ENCODE measurements around the gene INTS1.

Gene INTS1

DNA sequence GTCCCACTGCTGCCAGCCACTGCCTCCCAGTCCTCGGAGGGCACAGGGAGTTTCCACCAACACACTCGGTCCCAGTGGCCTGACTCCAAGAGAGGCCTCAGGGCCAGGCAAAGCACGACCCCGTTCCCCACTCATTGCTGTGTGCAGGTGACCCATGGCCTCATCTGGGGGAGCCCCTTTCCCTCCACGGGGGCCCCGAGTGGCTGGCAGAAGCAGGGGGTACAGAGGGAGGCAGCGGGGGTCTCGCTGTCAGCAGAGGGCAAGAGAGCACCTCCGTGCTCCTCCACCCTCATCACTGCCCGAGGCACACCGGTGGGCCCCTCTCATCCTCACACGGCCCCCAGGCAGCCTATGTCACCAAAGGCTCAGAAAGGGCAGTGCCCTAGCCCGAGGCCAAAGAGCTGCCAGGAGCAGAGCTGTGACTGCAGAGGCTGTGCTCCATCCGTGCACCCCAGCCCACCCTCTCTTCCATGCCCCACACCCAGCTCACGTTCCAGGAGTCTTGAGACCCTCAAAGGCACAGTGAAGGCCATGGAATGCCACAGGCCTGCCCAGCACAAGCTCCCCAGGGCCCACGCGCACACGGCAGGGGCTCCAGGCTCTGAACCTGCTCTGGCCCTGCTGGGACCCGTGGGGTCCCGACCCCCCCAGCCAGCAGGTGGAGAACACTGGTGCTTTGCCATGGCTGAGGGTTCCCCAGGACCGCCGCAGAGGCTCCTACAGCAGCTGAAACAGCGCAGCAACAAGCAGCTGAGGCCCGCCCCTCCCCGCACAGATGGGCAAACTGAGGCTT lies 70.9 kb downstream of the INTS1 start:
- Histone ChIP-seq H3K4me2 (ENCODE audit: low read length) (no peak overlapping the region), H3K9ac (ENCODE audit: low read length) (no peak overlapping the region), H3K4me1 (ENCODE audit: control insufficient read depth, low read depth, low read length) (no peaks in the 10 kb centered on the region), H3K4ac (ENCODE audit: low read depth, low read length) (no peak overlapping the region), H3K79me1 (ENCODE audit: low read length) (no peaks in the 10 kb centered on the region), H2BK120ac (ENCODE audit: low read depth, low read length) (no peak overlapping the region), H3K23ac (ENCODE audit: low read length) (no peak overlapping the region), H3K4me3 (ENCODE audit: low read length) (no peak overlapping the region), H4K8ac (ENCODE audit: low read depth, low read length) (no peak overlapping the region), H2BK15ac (replicated peaks; ENCODE audit: low read depth) (no peak overlapping the region), H2AK5ac (ENCODE audit: low read length) (no peak overlapping the region), H3K56ac (ENCODE audit: low read length) (no peak overlapping the region), H3K27ac (ENCODE audit: low read depth, low read length) (no peak overlapping the region), H3K18ac (ENCODE audit: low read length) (no peak overlapping the region), H3K79me2 (ENCODE audit: control insufficient read depth, insufficient read depth, low read length) (no peaks in the 10 kb centered on the region), H4K5ac (ENCODE audit: low read length) (no peak overlapping the region), H3K27me3 (ENCODE audit: insufficient read depth, low read length, poor library complexity) (no peaks in the 10 kb centered on the region), H3K36me3 (ENCODE audit: control insufficient read depth, insufficient read depth, low read length) (no peaks in the 10 kb centered on the region), H2BK5ac (ENCODE audit: low read length) (no peak overlapping the region)
- no CpG with 5 or more reads among the region's 25 CpGs for WGBS (ENCODE audit: extremely low coverage, insufficient coverage, low lambda C conversion rate)
- no peak for DNase-seq

DNA sequence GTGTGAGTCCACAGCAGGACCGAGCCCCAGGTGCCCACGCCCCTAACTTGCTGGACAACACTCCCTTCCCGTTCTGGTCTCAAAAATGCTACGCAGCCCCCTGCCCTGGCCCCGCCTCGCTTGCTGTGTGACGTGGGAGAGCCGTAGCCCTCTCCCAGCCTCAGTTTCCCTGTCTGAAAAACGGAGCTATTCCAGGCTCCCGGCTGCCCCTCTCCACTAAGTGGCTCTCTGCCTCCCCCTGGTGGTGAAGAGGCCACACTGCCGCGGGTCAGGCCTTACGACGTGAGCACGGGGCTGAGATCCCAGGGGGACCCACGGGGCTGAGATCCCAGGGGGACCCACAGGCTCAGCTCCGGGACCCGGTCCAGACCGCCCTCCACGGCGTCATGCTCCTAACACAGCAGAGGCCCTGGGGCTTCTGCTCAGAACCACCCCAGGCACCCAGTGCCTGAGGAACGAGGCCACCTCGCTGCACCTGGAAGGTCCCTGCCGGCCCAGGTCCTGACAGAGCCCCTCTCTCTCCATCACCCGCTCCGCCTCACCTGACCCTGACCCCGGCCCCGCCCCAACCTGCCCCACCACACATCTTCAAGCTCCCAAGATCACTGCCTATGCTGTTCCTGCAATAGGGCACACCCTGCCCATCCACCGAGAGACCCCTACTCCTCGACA lies 71.6 kb downstream of the INTS1 start:
- H2BK5ac ChIP-seq (ENCODE audit: low read length): no peak overlapping the region
- peak overlapping the region; percentile 56 for H3K56ac ChIP-seq (ENCODE audit: low read length)
- H3K4ac ChIP-seq (ENCODE audit: low read depth, low read length): no peak overlapping the region
- no peak overlapping the region for H3K4me3 ChIP-seq (ENCODE audit: low read length)
- peak; percentile 55 for DNase-seq
- H2BK120ac ChIP-seq (ENCODE audit: low read depth, low read length): no peak overlapping the region
- H3K27ac ChIP-seq (ENCODE audit: low read depth, low read length): no peak overlapping the region
- WGBS (ENCODE audit: extremely low coverage, insufficient coverage, low lambda C conversion rate): no CpG with 5 or more reads among the region's 30 CpGs
- no peak overlapping the region for H3K4me2 ChIP-seq (ENCODE audit: low read length)
- no peak overlapping the region for H4K5ac ChIP-seq (ENCODE audit: low read length)
- no peaks in the 10 kb centered on the region for H3K27me3 ChIP-seq (ENCODE audit: insufficient read depth, low read length, poor library complexity)
- H3K18ac ChIP-seq (ENCODE audit: low read length): no peak overlapping the region
- H3K79me1 ChIP-seq (ENCODE audit: low read length): no peaks in the 10 kb centered on the region
- H3K36me3 ChIP-seq (ENCODE audit: control insufficient read depth, insufficient read depth, low read length): no peaks in the 10 kb centered on the region
- no peak overlapping the region for H2AK5ac ChIP-seq (ENCODE audit: low read length)
- H2BK15ac ChIP-seq (replicated peaks; ENCODE audit: low read depth): no peak overlapping the region
- H3K79me2 ChIP-seq (ENCODE audit: control insufficient read depth, insufficient read depth, low read length): no peaks in the 10 kb centered on the region
- no peaks in the 10 kb centered on the region for H3K4me1 ChIP-seq (ENCODE audit: control insufficient read depth, low read depth, low read length)
- no peak overlapping the region for H4K8ac ChIP-seq (ENCODE audit: low read depth, low read length)
- no peak overlapping the region for H3K9ac ChIP-seq (ENCODE audit: low read length)
- no peak overlapping the region for H3K23ac ChIP-seq (ENCODE audit: low read length)

DNA sequence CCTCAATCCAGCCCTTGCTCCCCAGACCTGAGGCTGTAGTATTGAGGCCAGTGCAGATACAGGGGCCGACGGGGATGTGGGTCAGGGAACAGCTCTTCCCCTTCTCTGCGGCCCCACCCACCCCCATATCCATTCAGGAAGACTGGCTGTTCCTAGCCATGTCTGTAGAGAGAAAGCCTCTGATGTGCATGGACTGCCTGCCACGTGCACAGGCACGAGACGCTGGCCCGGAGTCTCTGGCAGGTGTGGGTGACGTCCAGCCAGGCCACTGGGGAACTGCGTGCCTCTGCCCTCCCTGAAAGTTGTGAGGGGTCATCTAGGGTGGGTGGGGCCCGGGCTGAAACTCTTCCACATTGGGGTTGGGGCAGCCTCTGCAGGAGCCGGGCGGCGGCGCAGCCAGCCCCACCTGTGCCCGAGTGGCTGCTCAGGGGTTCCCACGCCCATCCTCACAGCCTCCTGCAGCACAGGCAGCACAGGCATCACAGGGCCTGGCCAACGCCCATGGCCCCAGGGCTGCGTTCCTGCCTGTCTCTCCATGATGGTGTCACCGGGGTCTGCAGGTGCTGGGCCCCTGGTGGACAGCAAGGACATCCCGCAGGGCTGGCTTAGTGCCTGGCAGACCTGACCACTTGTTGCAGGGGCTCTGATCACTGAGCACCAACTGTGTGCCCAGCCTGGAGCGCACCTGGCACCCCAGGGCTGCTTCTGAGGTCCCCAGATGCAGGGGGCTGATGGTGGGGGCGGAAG lies 72.4 kb downstream of the INTS1 start:
- H4K5ac ChIP-seq (ENCODE audit: low read length): no peak overlapping the region
- no peak for DNase-seq
- H3K27me3 ChIP-seq (ENCODE audit: insufficient read depth, low read length, poor library complexity): no peaks in the 10 kb centered on the region
- H3K4ac ChIP-seq (ENCODE audit: low read depth, low read length): no peak overlapping the region
- H3K79me2 ChIP-seq (ENCODE audit: control insufficient read depth, insufficient read depth, low read length): no peaks in the 10 kb centered on the region
- no peak overlapping the region for H3K23ac ChIP-seq (ENCODE audit: low read length)
- no peak overlapping the region for H2BK5ac ChIP-seq (ENCODE audit: low read length)
- no peak overlapping the region for H3K27ac ChIP-seq (ENCODE audit: low read depth, low read length)
- H2AK5ac ChIP-seq (ENCODE audit: low read length): no peak overlapping the region
- H3K9ac ChIP-seq (ENCODE audit: low read length): no peak overlapping the region
- H2BK15ac ChIP-seq (replicated peaks; ENCODE audit: low read depth): no peak overlapping the region
- H3K36me3 ChIP-seq (ENCODE audit: control insufficient read depth, insufficient read depth, low read length): no peaks in the 10 kb centered on the region
- no peak overlapping the region for H2BK120ac ChIP-seq (ENCODE audit: low read depth, low read length)
- WGBS (ENCODE audit: extremely low coverage, insufficient coverage, low lambda C conversion rate): no CpG with 5 or more reads among the region's 22 CpGs
- no peaks in the 10 kb centered on the region for H3K4me1 ChIP-seq (ENCODE audit: control insufficient read depth, low read depth, low read length)
- no peaks in the 10 kb centered on the region for H3K79me1 ChIP-seq (ENCODE audit: low read length)
- no peak overlapping the region for H3K56ac ChIP-seq (ENCODE audit: low read length)
- no peak overlapping the region for H3K4me2 ChIP-seq (ENCODE audit: low read length)
- no peak overlapping the region for H4K8ac ChIP-seq (ENCODE audit: low read depth, low read length)
- H3K18ac ChIP-seq (ENCODE audit: low read length): no peak overlapping the region
- no peak overlapping the region for H3K4me3 ChIP-seq (ENCODE audit: low read length)

DNA sequence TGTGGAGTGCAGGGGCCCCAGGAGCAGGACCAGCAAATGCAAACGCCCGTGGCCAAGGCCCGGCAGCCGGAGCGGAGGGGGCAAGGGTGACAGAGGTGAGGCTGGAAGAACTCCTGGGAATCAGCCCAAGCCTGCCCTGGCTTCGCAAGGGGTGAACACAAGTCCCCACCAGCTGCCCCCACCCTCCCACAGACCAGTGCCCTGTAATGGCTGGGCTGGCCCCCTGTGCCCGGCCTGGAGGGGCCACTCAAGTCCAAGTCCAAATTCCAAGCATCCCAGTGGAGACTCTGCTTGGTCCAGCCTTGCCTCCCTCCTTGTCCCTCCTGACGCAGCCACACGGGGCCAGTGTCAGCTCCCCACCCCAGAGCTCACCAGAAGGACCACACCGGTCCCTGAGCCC lies 73.0 kb downstream of the INTS1 start:
- Histone ChIP-seq H3K27ac (ENCODE audit: low read depth, low read length) (no peak overlapping the region), H3K36me3 (ENCODE audit: control insufficient read depth, insufficient read depth, low read length) (no peaks in the 10 kb centered on the region), H3K27me3 (ENCODE audit: insufficient read depth, low read length, poor library complexity) (no peaks in the 10 kb centered on the region), H2BK120ac (ENCODE audit: low read depth, low read length) (no peak overlapping the region), H3K18ac (ENCODE audit: low read length) (no peak overlapping the region), H4K5ac (ENCODE audit: low read length) (no peak overlapping the region), H3K79me1 (ENCODE audit: low read length) (no peaks in the 10 kb centered on the region), H2BK15ac (replicated peaks; ENCODE audit: low read depth) (no peak overlapping the region), H2BK5ac (ENCODE audit: low read length) (no peak overlapping the region), H3K4me2 (ENCODE audit: low read length) (no peak overlapping the region), H3K23ac (ENCODE audit: low read length) (no peak overlapping the region), H3K4me3 (ENCODE audit: low read length) (no peak overlapping the region), H3K56ac (ENCODE audit: low read length) (no peak overlapping the region), H3K9ac (ENCODE audit: low read length) (no peak overlapping the region), H3K4ac (ENCODE audit: low read depth, low read length) (no peak overlapping the region), H3K4me1 (ENCODE audit: control insufficient read depth, low read depth, low read length) (no peaks in the 10 kb centered on the region), H4K8ac (ENCODE audit: low read depth, low read length) (no peak overlapping the region), H2AK5ac (ENCODE audit: low read length) (no peak overlapping the region), H3K79me2 (ENCODE audit: control insufficient read depth, insufficient read depth, low read length) (no peaks in the 10 kb centered on the region)
- no peak for DNase-seq
- no CpG with 5 or more reads among the region's 10 CpGs for WGBS (ENCODE audit: extremely low coverage, insufficient coverage, low lambda C conversion rate)

DNA sequence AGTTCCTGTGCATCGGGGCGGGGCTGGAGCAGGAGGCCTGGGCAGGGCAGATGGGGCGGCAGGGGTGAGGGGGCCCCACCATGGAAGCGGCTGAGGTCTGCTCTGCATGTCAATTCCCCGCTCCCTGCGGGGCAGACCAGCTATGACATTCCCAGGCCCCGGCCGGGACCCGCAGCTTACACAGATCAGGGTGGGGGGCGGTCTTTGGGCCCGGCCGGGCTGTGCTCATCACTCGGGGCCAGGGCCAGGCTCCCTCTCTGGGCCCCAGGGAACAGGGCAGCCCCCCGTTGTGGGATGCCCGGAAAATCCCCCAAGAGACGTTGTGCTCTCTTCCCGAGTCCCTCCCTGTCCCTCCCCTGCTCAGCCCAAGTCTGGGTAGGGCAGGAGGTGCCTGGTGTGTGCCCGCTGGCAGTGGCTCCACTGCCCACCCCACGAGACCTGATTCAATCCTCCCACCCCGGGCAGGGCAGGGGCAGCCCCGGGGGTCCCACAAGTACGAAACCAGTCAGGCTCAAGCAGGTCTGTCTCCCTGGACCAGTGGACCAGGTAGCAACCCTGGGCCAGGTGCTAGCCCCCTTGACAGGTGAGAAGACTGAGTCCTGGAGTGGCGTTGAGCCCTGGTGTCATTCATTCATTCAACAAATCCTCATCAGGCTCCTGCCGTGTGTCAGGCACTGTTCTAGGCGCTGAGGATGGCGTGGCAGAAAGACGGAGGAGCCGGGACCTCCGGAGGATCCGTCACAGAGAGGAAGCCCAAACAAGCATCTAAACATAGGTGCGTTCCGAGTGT lies 73.9 kb downstream of the INTS1 start:
- no peak overlapping the region for H3K27ac ChIP-seq (ENCODE audit: low read depth, low read length)
- no peak overlapping the region for H4K5ac ChIP-seq (ENCODE audit: low read length)
- no peak overlapping the region for H2BK120ac ChIP-seq (ENCODE audit: low read depth, low read length)
- WGBS (ENCODE audit: extremely low coverage, insufficient coverage, low lambda C conversion rate): no CpG with 5 or more reads among the region's 32 CpGs
- H3K36me3 ChIP-seq (ENCODE audit: control insufficient read depth, insufficient read depth, low read length): no peaks in the 10 kb centered on the region
- no peak overlapping the region for H2BK15ac ChIP-seq (replicated peaks; ENCODE audit: low read depth)
- H3K79me2 ChIP-seq (ENCODE audit: control insufficient read depth, insufficient read depth, low read length): no peaks in the 10 kb centered on the region
- no peak overlapping the region for H3K23ac ChIP-seq (ENCODE audit: low read length)
- no peak overlapping the region for H4K8ac ChIP-seq (ENCODE audit: low read depth, low read length)
- no peak overlapping the region for H2BK5ac ChIP-seq (ENCODE audit: low read length)
- H3K4me3 ChIP-seq (ENCODE audit: low read length): no peak overlapping the region
- no peak overlapping the region for H3K4me2 ChIP-seq (ENCODE audit: low read length)
- no peaks in the 10 kb centered on the region for H3K79me1 ChIP-seq (ENCODE audit: low read length)
- DNase-seq: no peak
- no peaks in the 10 kb centered on the region for H3K4me1 ChIP-seq (ENCODE audit: control insufficient read depth, low read depth, low read length)
- H3K4ac ChIP-seq (ENCODE audit: low read depth, low read length): no peak overlapping the region
- no peak overlapping the region for H3K18ac ChIP-seq (ENCODE audit: low read length)
- H2AK5ac ChIP-seq (ENCODE audit: low read length): no peak overlapping the region
- H3K9ac ChIP-seq (ENCODE audit: low read length): no peak overlapping the region
- no peaks in the 10 kb centered on the region for H3K27me3 ChIP-seq (ENCODE audit: insufficient read depth, low read length, poor library complexity)
- H3K56ac ChIP-seq (ENCODE audit: low read length): no peak overlapping the region
